Lung (tissue), 12 donors: ENCODE results near the gene PRPF39. TPM values are rescaled to one million over a fixed set of nuclear protein-coding genes. Genes with fewer than 3 reads are reported as not detected.
"Not testable (repeated sequence)": the region's sequence is repeated elsewhere in the genome, so short reads cannot be mapped to it uniquely, and the experiment has no call there.

Experiments used
- ATAC-seq: fragments of 200-7000 bp; cut with Tn5 transposase; one replicate; pipeline ENCODE4 v1.9.1; 2020; ENCODE audit warnings: moderate number of reproducible peaks; ENCODE audit not compliant: insufficient read depth, low FRiP score
- DNase-seq, 3 donors: peaks; one replicate each; pipeline ENCODE4 v3.0.0-alpha.2; 2013 to 2017
- H3K27ac ChIP-seq, 2 donors: one replicate each; pipeline ENCODE4 v1.5.1; 2013; ENCODE audit warnings: mild to moderate bottlenecking in 2 of 2, moderate library complexity in 2 of 2, control low read depth in 1 of 2, inconsistent platforms in 1 of 2, low read depth in 1 of 2, low read length in 1 of 2
- H3K27me3 ChIP-seq, 3 donors: one replicate each; pipeline ENCODE4 v1.5.1; 2013; ENCODE audit warnings: low read length in 2 of 3; ENCODE audit not compliant: control insufficient read depth in 3 of 3, insufficient read depth in 3 of 3
- H3K36me3 ChIP-seq, 4 donors: one replicate each; pipeline ENCODE4 v1.5.1; 2013; ENCODE audit warnings: low read length in 4 of 4, mild to moderate bottlenecking in 1 of 4, moderate library complexity in 1 of 4; ENCODE audit not compliant: control insufficient read depth in 4 of 4, insufficient read depth in 4 of 4
- H3K4me1 ChIP-seq, 5 donors: one replicate each; pipeline ENCODE4 v1.5.1; 2013; ENCODE audit warnings: low read length in 5 of 5, mild to moderate bottlenecking in 2 of 5, moderate library complexity in 1 of 5; ENCODE audit not compliant: control insufficient read depth in 5 of 5, insufficient read depth in 5 of 5
- H3K4me3 ChIP-seq: one replicate; pipeline ENCODE4 v1.5.1; 2013; ENCODE audit warnings: mild to moderate bottlenecking, control low read depth, moderate library complexity
- H3K9ac ChIP-seq, 2 donors: one replicate each; pipeline ENCODE4 v1.5.1; 2013; ENCODE audit warnings: low read length in 2 of 2, control low read depth in 1 of 2; ENCODE audit not compliant: insufficient read depth in 1 of 2
- H3K9me3 ChIP-seq, 4 donors: one replicate each; pipeline ENCODE4 v1.5.1; 2013; ENCODE audit warnings: low read length in 3 of 4, mild to moderate bottlenecking in 1 of 4, moderate library complexity in 1 of 4; ENCODE audit not compliant: control insufficient read depth in 4 of 4, insufficient read depth in 3 of 4
- WGBS, 2 donors: extraction: QIAGEN DNeasy Blood & Tissue Kit; methylation state at CpG; one replicate each; pipeline ENCODE4 v1.1.7; 2013; 5-methylcytosine and 5-hydroxymethylcytosine counted together
- polyA plus RNA-seq, 2 donors: library from polyadenylated mRNA; stranded (reverse); fragments of 200-250 nt; gene quantifications; one replicate each; pipeline ENCODE4 v1.2.1, GENCODE V29; 2013
- total RNA-seq, 2 donors: library from RNA; depleted of rRNA in 1 of 2; stranded (reverse); fragments of >200 nt in 1 of 2; gene quantifications; one replicate each; pipeline ENCODE4 v1.2.1, GENCODE V29; 2014 to 2021
- TF ChIP-seq, protein P1 (sequence below): IDR thresholded peaks from 2 replicates; pipeline ENCODE4 v1.5.1; 2012; ENCODE audit warnings: mild to moderate bottlenecking; ENCODE audit errors: control extremely low read depth, extremely low read depth
- donor health status: control.
- donor health status: control.
- donor health status: Bipolar disorder and iron deficiency.
- donor health status: healthy.
- donor health status: DM: yes; HTN: yes; CAD: no.

Gene PRPF39
- total and polyA plus RNA-seq, 4 donors = 10.9 to 79.7 (median 29.7) TPM

- TF ChIP-seq, protein P1, sequence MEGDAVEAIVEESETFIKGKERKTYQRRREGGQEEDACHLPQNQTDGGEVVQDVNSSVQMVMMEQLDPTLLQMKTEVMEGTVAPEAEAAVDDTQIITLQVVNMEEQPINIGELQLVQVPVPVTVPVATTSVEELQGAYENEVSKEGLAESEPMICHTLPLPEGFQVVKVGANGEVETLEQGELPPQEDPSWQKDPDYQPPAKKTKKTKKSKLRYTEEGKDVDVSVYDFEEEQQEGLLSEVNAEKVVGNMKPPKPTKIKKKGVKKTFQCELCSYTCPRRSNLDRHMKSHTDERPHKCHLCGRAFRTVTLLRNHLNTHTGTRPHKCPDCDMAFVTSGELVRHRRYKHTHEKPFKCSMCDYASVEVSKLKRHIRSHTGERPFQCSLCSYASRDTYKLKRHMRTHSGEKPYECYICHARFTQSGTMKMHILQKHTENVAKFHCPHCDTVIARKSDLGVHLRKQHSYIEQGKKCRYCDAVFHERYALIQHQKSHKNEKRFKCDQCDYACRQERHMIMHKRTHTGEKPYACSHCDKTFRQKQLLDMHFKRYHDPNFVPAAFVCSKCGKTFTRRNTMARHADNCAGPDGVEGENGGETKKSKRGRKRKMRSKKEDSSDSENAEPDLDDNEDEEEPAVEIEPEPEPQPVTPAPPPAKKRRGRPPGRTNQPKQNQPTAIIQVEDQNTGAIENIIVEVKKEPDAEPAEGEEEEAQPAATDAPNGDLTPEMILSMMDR = no peak
- 97 to 98% methylated on average over 6 of the region's 6 CpGs for WGBS, 2 donors
- no peaks in the 10 kb centered on the region for H3K9me3 ChIP-seq
- H3K9ac ChIP-seq = no peak overlapping the region
- H3K27me3 ChIP-seq = no peaks in the 10 kb centered on the region
- H3K4me1 ChIP-seq = no peaks in the 10 kb centered on the region
- ATAC-seq = no peak
- no peak for DNase-seq
- H3K27ac ChIP-seq = no peak overlapping the region
- H3K36me3 ChIP-seq = peaks cover 0 to 14% (median 5%) of the 10 kb centered on the region in 4 donors
- no peak overlapping the region for H3K4me3 ChIP-seq
Observed at GRCh38 chr14:45072126-45072525, 11.8 kb upstream of the PRPF39 start.

- no peaks in the 10 kb centered on the region for H3K9me3 ChIP-seq
- no peak for DNase-seq
- H3K9ac ChIP-seq = no peak overlapping the region
- H3K4me1 ChIP-seq = no peaks in the 10 kb centered on the region
- no peaks in the 10 kb centered on the region for H3K27me3 ChIP-seq
- no peak for ATAC-seq
- 86 to 94% methylated on average over 5 of the region's 5 CpGs for WGBS, 2 donors
- peaks cover 0 to 13% (median 5%) of the 10 kb centered on the region in 4 donors for H3K36me3 ChIP-seq
- H3K27ac ChIP-seq = no peak overlapping the region
- TF ChIP-seq, protein P1 = no peak
- H3K4me3 ChIP-seq = no peak overlapping the region
Observed at GRCh38 chr14:45073231-45073879, 10.6 kb upstream of the PRPF39 start.

DNA sequence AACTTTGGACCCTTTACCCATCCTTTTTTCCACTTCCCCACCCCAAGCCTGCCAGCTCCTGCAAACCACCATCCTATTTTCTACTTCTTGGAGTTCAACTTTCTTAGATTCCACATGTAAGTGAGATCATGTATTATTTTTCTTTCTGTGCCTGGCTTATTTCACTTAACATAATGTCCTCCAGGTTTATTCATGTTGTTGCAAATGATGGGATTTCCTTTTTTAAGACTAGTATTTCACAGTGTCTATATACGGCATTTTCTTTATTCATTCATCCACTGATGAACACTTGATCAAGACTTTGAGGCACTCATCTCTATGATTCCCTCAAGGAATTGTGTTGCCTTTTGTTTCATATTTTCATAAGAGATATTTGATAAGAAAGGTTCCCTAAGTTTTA, 5.6 kb upstream of the PRPF39 start:
- no peak for DNase-seq

GRCh38 chr14:45080416-45080968, 3.4 kb upstream of the PRPF39 start:
- not testable (repeated sequence) for ATAC-seq, H3K27me3 ChIP-seq
- 95 to 97% methylated on average over 25 to 40 of the region's 40 CpGs for WGBS, 2 donors

More for the DNA sequence above, 5.6 kb upstream of the PRPF39 start:
- no peak overlapping the region for H3K9ac ChIP-seq
- H3K4me1 ChIP-seq = peaks cover 0 to under 1% (median 0%) of the 10 kb centered on the region in 5 donors
- ATAC-seq = no peak
- TF ChIP-seq, protein P1 = no peak
- H3K27ac ChIP-seq = no peak overlapping the region
- WGBS, 2 donors = 96 to 98% methylated on average over 1 of the region's 1 CpG
- H3K27me3 ChIP-seq = no peaks in the 10 kb centered on the region
- H3K9me3 ChIP-seq = peaks cover 0 to 1% (median 0%) of the 10 kb centered on the region in 4 donors
- peaks cover 0 to 3% (median 0%) of the 10 kb centered on the region in 4 donors for H3K36me3 ChIP-seq
- no peak overlapping the region for H3K4me3 ChIP-seq

DNA sequence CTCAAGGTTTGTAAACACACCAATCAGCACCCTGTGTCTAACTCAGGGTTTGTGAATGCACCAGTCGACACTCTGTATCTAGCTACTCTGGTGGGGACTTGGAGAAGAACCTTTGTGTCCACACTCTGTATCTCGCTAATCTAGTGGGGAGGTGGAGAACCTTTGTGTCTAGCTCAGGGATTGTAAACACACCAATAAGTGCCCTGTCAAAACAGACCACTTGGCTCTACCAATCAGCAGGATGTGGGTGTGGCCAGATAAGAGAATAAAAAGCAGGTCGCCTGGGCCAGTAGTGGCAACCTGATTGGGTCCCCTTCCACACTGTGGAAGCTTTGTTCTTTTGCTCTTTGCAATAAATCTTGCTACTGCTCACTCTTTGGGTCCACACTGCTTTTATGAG, 2.8 kb upstream of the PRPF39 start:
- H3K9ac ChIP-seq, H3K36me3 ChIP-seq, DNase-seq, H3K9me3 ChIP-seq, H3K27me3 ChIP-seq, H3K27ac ChIP-seq, H3K4me3 ChIP-seq, ATAC-seq: not testable (repeated sequence)
- WGBS, 2 donors = 95% methylated on average over 3 of the region's 3 CpGs
- H3K4me1 ChIP-seq = peaks cover 0 to 17% (median 5%) of the 10 kb centered on the region in 5 donors

More at GRCh38 chr14:45080416-45080968, 3.4 kb upstream of the PRPF39 start:
- not testable (repeated sequence) for H3K9ac ChIP-seq, H3K4me3 ChIP-seq, H3K9me3 ChIP-seq, H3K27ac ChIP-seq, H3K36me3 ChIP-seq, DNase-seq
- peaks cover 0 to 12% (median 1%) of the 10 kb centered on the region in 5 donors for H3K4me1 ChIP-seq
